NCI-H2196 treated with DMSO at 0.1 percent for 48 hours (cell line): Measurements from ENCODE around the gene PDLIM5.

Source experiments
- DNase-seq: peaks from one replicate; lab custom pipeline; 2025; ENCODE audit not compliant: unreplicated experiment; lab: John Stamatoyannopoulos, UW

Gene PDLIM5

GRCh38 chr4:94680176-94680862 lies 228.6 kb downstream of the PDLIM5 start:
- no peak for DNase-seq

- DNase-seq = no peak
Measured at GRCh38 chr4:94686086-94686485, 234.3 kb downstream of the PDLIM5 start.

GRCh38 chr4:94689155-94689860 lies 237.6 kb downstream of the PDLIM5 start:
- no peak for DNase-seq

- DNase-seq = no peak
Measured at GRCh38 chr4:94690851-94691254, 239.1 kb downstream of the PDLIM5 start.

GRCh38 chr4:94691552-94691951 lies 239.8 kb downstream of the PDLIM5 start:
- DNase-seq = no peak

GRCh38 chr4:94695384-94695783 lies 243.6 kb downstream of the PDLIM5 start:
- no peak for DNase-seq

GRCh38 chr4:94698187-94698586 lies 246.4 kb downstream of the PDLIM5 start:
- no peak for DNase-seq

GRCh38 chr4:94700298-94700697 lies 248.6 kb downstream of the PDLIM5 start:
- DNase-seq = no peak

GRCh38 chr4:94701631-94702300 lies 250.0 kb downstream of the PDLIM5 start:
- no peak for DNase-seq

GRCh38 chr4:94711635-94712034 lies 259.9 kb downstream of the PDLIM5 start:
- no peak for DNase-seq

- DNase-seq = no peak
Measured at GRCh38 chr4:94714365-94715160, 262.8 kb downstream of the PDLIM5 start.

- no peak for DNase-seq
Measured at GRCh38 chr4:94715726-94716125, 264.0 kb downstream of the PDLIM5 start.
